OCI-LY1 (cell line): ENCODE results near the gene LRRC4B.
"Not testable (repeated sequence)": the region's sequence is repeated elsewhere in the genome, so short reads cannot be mapped to it uniquely, and the experiment has no call there.

Source experiments
- H2AFZ ChIP-seq: fragments of 200-600 bp; sonication (generic), shearing (Covaris generic); 2 replicates; pipeline ENCODE4 v1.6.0; 2014; ENCODE audit warnings: antibody characterized with exemption, mild to moderate bottlenecking, low read length
- H3F3A ChIP-seq: fragments of 200-600 bp; sonication (generic), shearing (Covaris generic); 2 replicates; pipeline ENCODE4 v1.6.0; 2014; ENCODE audit warnings: mild to moderate bottlenecking, antibody characterized with exemption, low read length, moderate library complexity; ENCODE audit not compliant: insufficient read depth
- H3K27ac ChIP-seq: fragments of 200-600 bp; sonication (generic); 2 replicates; pipeline ENCODE4 v1.5.1; 2014; ENCODE audit warnings: low read length, mixed run types, mild to moderate bottlenecking, low read depth; ENCODE audit not compliant: poor library complexity, severe bottlenecking
- H3K27me3 ChIP-seq: fragments of 200-600 bp; sonication (generic); 2 replicates; pipeline ENCODE4 v1.6.0; 2014; ENCODE audit warnings: antibody characterized with exemption, mild to moderate bottlenecking, low read length, moderate library complexity; ENCODE audit not compliant: insufficient read depth
- H3K36me3 ChIP-seq: fragments of 200-600 bp; sonication (generic); 2 replicates; pipeline ENCODE4 v1.6.1; 2014; ENCODE audit warnings: mild to moderate bottlenecking, antibody characterized with exemption, low read length, moderate library complexity, mixed read lengths; ENCODE audit not compliant: insufficient read depth
- H3K4me1 ChIP-seq: fragments of 200-600 bp; sonication (generic); 2 replicates; pipeline ENCODE4 v1.5.1; 2014; ENCODE audit warnings: mild to moderate bottlenecking, low read length, moderate library complexity; ENCODE audit not compliant: insufficient read depth, severe bottlenecking
- H3K4me2 ChIP-seq: fragments of 200-600 bp; sonication (generic), shearing (Covaris generic); 2 replicates; pipeline ENCODE4 v1.6.1; 2014; ENCODE audit warnings: low read length
- H3K4me3 ChIP-seq: fragments of 200-600 bp; sonication (generic); 2 replicates; pipeline ENCODE4 v1.5.1; 2014; ENCODE audit warnings: low read length, low read depth, mild to moderate bottlenecking, mixed read lengths; ENCODE audit not compliant: poor library complexity, severe bottlenecking
- H3K79me2 ChIP-seq: fragments of 200-600 bp; shearing (Covaris generic); 2 replicates; pipeline ENCODE4 v1.6.1; 2016; ENCODE audit warnings: mixed run types, low read length, mixed read lengths; ENCODE audit not compliant: insufficient read depth
- H3K9ac ChIP-seq: fragments of 200-600 bp; sonication (generic), shearing (Covaris generic); 2 replicates; pipeline ENCODE4 v1.6.1; 2014; ENCODE audit warnings: mild to moderate bottlenecking, low read length, mixed read lengths
- H3K9me2 ChIP-seq: fragments of 200-600 bp; sonication (generic), shearing (Covaris generic); 2 replicates; pipeline ENCODE4 v1.6.1; 2014; ENCODE audit warnings: low read depth, mild to moderate bottlenecking, low read length, mixed read lengths
- H3K9me3 ChIP-seq: fragments of 200-600 bp; shearing (Covaris generic); 2 replicates; pipeline ENCODE4 v1.6.1; 2014; ENCODE audit warnings: low read length, mixed read lengths
- H4K20me1 ChIP-seq: fragments of 200-600 bp; sonication (generic), shearing (Covaris generic); 2 replicates; pipeline ENCODE4 v1.6.0; 2016; ENCODE audit warnings: mild to moderate bottlenecking, low read length; ENCODE audit not compliant: insufficient read depth
- EZH2 ChIP-seq: fragments of 200-600 bp; sonication (generic), shearing (Covaris generic); IDR thresholded peaks from 2 replicates; pipeline ENCODE4 v1.8.0; 2017; ENCODE audit warnings: borderline replicate concordance, mixed run types, mild to moderate bottlenecking, antibody characterized with exemption, low read length, moderate library complexity, mixed read lengths
- TF ChIP-seq, protein P1 (sequence below): fragments of 200-600 bp; sonication (generic), shearing (Covaris generic); IDR thresholded peaks from 2 replicates; pipeline ENCODE4 v1.5.1; 2017; ENCODE audit warnings: mild to moderate bottlenecking, antibody characterized with exemption, low read length, moderate library complexity, mixed read lengths

The LRRC4B gene

DNA sequence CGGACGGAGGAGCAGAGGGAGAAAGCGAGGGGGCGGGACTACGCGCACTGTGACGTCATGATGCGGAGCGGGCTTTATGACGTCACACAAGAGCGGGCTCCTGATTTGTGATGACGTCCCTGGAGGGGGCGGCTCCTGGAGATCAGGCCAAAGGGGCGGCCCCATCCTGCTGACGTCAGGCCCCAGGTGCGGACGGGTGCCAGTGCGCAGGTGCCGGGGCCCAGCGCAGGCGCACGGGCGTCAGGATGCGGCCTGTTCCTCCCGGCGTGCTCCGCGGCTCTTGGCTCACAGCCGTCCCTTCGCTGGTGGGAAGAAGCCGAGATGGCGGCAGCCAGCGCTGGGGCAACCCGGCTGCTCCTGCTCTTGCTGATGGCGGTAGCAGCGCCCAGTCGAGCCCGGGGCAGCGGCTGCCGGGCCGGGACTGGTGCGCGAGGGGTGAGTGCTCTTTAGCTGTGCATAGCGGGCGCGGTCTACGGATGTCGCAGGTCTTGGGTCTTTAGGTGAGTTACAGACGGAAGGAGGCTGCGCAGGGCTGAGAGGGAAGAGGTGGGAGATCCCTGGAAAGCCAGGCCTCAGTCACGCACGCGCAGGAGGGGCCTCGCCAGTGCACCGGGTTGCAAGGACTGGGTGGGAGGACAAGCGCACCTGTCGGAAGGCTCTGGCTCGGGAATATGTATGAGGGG is 91.9 kb downstream of the LRRC4B start, which contains the start of the genes EMC10 and GARIN5A:
EMC10 (plus strand) TSS at position 284 of the 683 bp plus-strand sequence; CDS start at position 322, 38 bp downstream.
GARIN5A (minus strand) TSS at position 625 of the 683 bp plus-strand sequence; CDS start at position 165, 460 bp downstream.
- Histone ChIP-seq H3F3A (no peaks in the 10 kb centered on the region), H3K79me2 (no peaks in the 10 kb centered on the region), H3K4me1 (peaks cover 11% of the 10 kb centered on the region), H2AFZ (no peak within 1 kb of the TSS), H3K9ac (peak within 1 kb of the TSS; percentile 95), H3K4me3 (peak within 1 kb of the TSS; percentile 92), H3K4me2 (peak within 1 kb of the TSS; percentile 71), H3K36me3 (peaks cover 38% of the 10 kb centered on the region), H4K20me1 (no peaks in the 10 kb centered on the region), H3K27ac (peak within 1 kb of the TSS; percentile 70), H3K9me3 (peaks cover 5% of the 10 kb centered on the region), H3K27me3 (no peaks in the 10 kb centered on the region), H3K9me2 (no peaks in the 10 kb centered on the region)
- TF ChIP-seq, protein P1, sequence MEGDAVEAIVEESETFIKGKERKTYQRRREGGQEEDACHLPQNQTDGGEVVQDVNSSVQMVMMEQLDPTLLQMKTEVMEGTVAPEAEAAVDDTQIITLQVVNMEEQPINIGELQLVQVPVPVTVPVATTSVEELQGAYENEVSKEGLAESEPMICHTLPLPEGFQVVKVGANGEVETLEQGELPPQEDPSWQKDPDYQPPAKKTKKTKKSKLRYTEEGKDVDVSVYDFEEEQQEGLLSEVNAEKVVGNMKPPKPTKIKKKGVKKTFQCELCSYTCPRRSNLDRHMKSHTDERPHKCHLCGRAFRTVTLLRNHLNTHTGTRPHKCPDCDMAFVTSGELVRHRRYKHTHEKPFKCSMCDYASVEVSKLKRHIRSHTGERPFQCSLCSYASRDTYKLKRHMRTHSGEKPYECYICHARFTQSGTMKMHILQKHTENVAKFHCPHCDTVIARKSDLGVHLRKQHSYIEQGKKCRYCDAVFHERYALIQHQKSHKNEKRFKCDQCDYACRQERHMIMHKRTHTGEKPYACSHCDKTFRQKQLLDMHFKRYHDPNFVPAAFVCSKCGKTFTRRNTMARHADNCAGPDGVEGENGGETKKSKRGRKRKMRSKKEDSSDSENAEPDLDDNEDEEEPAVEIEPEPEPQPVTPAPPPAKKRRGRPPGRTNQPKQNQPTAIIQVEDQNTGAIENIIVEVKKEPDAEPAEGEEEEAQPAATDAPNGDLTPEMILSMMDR, result no peak

DNA sequence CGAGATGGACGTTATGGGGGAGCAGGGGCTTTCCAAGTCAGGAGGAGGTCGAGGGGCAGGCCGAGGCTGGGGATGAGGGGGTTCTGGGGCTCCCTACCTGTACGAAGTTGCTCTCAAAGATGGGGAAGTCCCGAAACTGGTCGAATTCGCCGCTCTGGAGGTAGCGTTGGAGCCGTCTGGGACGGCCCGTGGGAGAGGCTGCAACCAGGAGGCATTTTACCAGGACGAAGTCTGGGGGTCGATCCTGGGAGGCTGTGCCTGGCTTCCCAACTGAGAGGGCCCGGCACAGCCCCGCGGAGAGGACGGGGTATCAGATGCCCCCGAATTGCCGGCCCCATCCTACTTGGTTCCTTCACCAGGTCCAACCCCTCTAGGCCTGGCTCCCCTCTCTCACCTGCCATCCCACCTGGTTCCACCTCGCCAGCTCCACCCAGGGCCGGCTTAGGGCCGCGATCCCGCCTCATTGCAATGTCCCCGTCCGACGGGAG is 92.5 kb downstream of the LRRC4B start:
- no peak overlapping the region for H3K9ac ChIP-seq
- no peak overlapping the region for H3K4me2 ChIP-seq
- peaks cover 33% of the 10 kb centered on the region for H3K36me3 ChIP-seq
- H3K27ac ChIP-seq, result no peak overlapping the region
- no peak overlapping the region for H2AFZ ChIP-seq
- H3K79me2 ChIP-seq, result no peaks in the 10 kb centered on the region
- no peak overlapping the region for H3K4me3 ChIP-seq
- peaks cover 11% of the 10 kb centered on the region for H3K4me1 ChIP-seq
- peaks cover 5% of the 10 kb centered on the region for H3K9me3 ChIP-seq
- H4K20me1 ChIP-seq, result no peaks in the 10 kb centered on the region
- TF ChIP-seq EZH2, result no peak
- TF ChIP-seq, protein P1, result no peak
- H3F3A ChIP-seq, result no peaks in the 10 kb centered on the region
- H3K27me3 ChIP-seq, result no peaks in the 10 kb centered on the region
- H3K9me2 ChIP-seq, result no peaks in the 10 kb centered on the region

DNA sequence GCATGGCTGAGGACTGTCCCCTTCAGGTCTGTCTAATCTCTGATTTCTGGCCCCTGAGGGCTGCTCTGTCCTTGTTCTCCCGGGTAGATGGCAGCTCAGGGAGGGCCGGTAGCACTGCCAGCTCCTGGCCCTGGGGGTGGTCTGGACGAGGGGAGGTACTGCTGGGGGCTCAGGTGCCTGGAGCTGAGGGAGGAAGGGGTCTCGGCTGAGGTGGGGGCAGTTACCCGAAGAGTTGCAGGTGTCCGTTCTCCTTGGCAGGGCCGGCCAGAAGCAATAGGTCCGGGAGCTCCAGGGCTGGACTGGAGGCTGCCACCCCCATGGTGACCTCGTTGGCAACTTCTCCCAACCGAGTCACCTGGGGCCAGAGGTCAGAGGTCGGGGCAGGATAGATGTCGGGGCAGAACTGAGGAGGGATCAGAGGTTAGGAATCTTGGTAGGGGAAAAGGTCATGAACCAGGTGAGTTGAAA is 93.1 kb downstream of the LRRC4B start:
- Histone ChIP-seq H3K27me3 (no peaks in the 10 kb centered on the region), H3F3A (no peaks in the 10 kb centered on the region), H3K36me3 (peaks cover 26% of the 10 kb centered on the region), H3K4me3 (no peak overlapping the region), H3K9ac (no peak overlapping the region), H2AFZ (no peak overlapping the region), H3K4me2 (no peak overlapping the region), H3K79me2 (no peaks in the 10 kb centered on the region), H3K27ac (no peak overlapping the region), H3K4me1 (peaks cover 11% of the 10 kb centered on the region), H4K20me1 (no peaks in the 10 kb centered on the region), H3K9me3 (peaks cover 5% of the 10 kb centered on the region), H3K9me2 (no peaks in the 10 kb centered on the region)
- TF ChIP-seq EZH2, result no peak
- TF ChIP-seq, protein P1, result no peak

DNA sequence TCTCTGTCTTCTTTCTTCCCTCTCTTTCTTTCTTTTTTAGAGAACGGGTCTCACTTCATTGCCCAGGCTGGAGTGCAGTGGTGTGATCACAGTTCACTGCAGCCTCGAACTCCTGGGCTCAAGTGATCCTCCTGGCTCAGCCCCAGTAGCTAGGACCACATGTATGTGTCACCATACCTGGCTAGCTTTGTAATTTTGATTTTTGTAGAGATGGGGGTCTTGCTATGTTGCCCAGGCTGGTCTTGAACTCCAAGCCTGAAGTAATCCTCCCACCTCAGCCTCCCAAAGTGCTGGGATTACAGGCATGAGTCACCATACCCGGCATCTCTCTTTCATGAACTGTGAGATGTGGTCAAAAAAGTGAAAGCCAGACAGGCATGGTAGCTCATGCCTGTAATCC is 94.9 kb downstream of the LRRC4B start:
- H3K36me3 ChIP-seq, H3K4me3 ChIP-seq, H3K9me3 ChIP-seq, H3K79me2 ChIP-seq, H3K4me2 ChIP-seq, H2AFZ ChIP-seq, H3K9me2 ChIP-seq, H3K27ac ChIP-seq, H3F3A ChIP-seq, H3K27me3 ChIP-seq, H4K20me1 ChIP-seq, H3K9ac ChIP-seq: not testable (repeated sequence)
- peaks cover 11% of the 10 kb centered on the region for H3K4me1 ChIP-seq
